Thoracic aorta (tissue), 2 donors: ENCODE measurements around the gene ZNF281. TPM values are rescaled to one million over a fixed set of nuclear protein-coding genes. Genes with fewer than 3 reads are reported as not detected.
"Not testable (repeated sequence)": the region's sequence is repeated elsewhere in the genome, so short reads cannot be mapped to it uniquely, and the experiment has no call there.

Experiments
- ATAC-seq: fragments of 150-250 bp; one replicate; pipeline ENCODE4 v1.8.0; 2017; ENCODE audit warnings: low read depth; ENCODE audit not compliant: insufficient number of reproducible peaks, low FRiP score
- DNase-seq: peaks from one replicate; pipeline ENCODE4 v3.0.0-alpha.2; 2020; ENCODE audit warnings: low spot score
- H3K27ac ChIP-seq, 2 donors: fragments of 200-600 bp; sonication (generic); 1 replicate in 1 of 2; 2 replicates in 1 of 2; pipeline ENCODE4 v1.5.1; 2016; ENCODE audit warnings: mild to moderate bottlenecking in 2 of 2, moderate library complexity in 2 of 2
- H3K27me3 ChIP-seq: fragments of 200-600 bp; sonication (generic); replicated peaks from 2 replicates; pipeline ENCODE4 v1.6.0; 2016; ENCODE audit warnings: mild to moderate bottlenecking; ENCODE audit not compliant: insufficient read depth
- H3K36me3 ChIP-seq: fragments of 200-600 bp; sonication (generic); one replicate; pipeline ENCODE4 v1.5.1; 2016
- H3K4me1 ChIP-seq, 2 donors: fragments of 200-600 bp; sonication (generic); 1 replicate in 1 of 2; 2 replicates in 1 of 2; pipeline versions ENCODE4 v1.5.1 to v1.6.0; 2016; ENCODE audit warnings: low read depth in 2 of 2, mild to moderate bottlenecking in 1 of 2; ENCODE audit not compliant: control insufficient read depth in 1 of 2
- H3K4me3 ChIP-seq: fragments of 200-600 bp; sonication (generic); 2 replicates; pipeline ENCODE4 v1.5.1; 2016; ENCODE audit warnings: mild to moderate bottlenecking
- H3K9me3 ChIP-seq: fragments of 200-600 bp; sonication (generic); 2 replicates; pipeline ENCODE4 v1.5.1; 2016
- total RNA-seq, 2 donors: library from RNA; depleted of rRNA; stranded (reverse); fragments of >200 nt; gene quantifications; one replicate each; pipeline versions ENCODE4 v1.1.0 to v1.2.3, GENCODE V29; 2016
- TF ChIP-seq, protein P1 (sequence below): fragments of 200-600 bp; sonication (generic); IDR thresholded peaks from one replicate; pipeline ENCODE4 v1.5.1; 2019; ENCODE audit warnings: antibody characterized with exemption

The ZNF281 gene
- total RNA-seq, 2 donors from 2014 or later = 6.5 to 15.7 TPM

DNA sequence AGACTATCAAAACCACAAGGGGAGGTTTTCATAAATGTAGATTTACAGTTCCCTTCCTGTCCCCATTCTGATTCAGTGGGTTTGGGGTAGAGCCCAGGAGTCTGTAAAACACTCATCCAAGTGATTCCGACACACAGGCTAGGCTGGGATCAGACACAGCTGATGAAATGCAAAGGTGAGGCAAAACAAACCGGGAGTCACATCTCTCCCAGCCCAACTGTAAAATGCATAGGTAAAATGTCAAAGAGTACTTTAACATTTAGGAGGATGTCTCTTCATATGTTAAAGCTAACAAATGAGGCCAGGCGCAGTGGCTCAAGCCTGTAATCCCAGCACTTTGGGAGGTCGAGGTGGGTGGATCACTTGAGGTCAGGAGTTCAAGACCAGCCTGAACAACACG is 45.0 kb downstream of the ZNF281 start:
- ATAC-seq (no peak), DNase-seq (no peak)
- TF ChIP-seq, protein P1, sequence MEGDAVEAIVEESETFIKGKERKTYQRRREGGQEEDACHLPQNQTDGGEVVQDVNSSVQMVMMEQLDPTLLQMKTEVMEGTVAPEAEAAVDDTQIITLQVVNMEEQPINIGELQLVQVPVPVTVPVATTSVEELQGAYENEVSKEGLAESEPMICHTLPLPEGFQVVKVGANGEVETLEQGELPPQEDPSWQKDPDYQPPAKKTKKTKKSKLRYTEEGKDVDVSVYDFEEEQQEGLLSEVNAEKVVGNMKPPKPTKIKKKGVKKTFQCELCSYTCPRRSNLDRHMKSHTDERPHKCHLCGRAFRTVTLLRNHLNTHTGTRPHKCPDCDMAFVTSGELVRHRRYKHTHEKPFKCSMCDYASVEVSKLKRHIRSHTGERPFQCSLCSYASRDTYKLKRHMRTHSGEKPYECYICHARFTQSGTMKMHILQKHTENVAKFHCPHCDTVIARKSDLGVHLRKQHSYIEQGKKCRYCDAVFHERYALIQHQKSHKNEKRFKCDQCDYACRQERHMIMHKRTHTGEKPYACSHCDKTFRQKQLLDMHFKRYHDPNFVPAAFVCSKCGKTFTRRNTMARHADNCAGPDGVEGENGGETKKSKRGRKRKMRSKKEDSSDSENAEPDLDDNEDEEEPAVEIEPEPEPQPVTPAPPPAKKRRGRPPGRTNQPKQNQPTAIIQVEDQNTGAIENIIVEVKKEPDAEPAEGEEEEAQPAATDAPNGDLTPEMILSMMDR = no peak
- H3K4me3 ChIP-seq = no peak overlapping the region
- no peaks in the 10 kb centered on the region for H3K27me3 ChIP-seq
- H3K36me3 ChIP-seq = no peaks in the 10 kb centered on the region
- H3K9me3 ChIP-seq = no peaks in the 10 kb centered on the region
- H3K4me1 ChIP-seq = no peaks in the 10 kb centered on the region
- H3K27ac ChIP-seq = no peak overlapping the region

DNA sequence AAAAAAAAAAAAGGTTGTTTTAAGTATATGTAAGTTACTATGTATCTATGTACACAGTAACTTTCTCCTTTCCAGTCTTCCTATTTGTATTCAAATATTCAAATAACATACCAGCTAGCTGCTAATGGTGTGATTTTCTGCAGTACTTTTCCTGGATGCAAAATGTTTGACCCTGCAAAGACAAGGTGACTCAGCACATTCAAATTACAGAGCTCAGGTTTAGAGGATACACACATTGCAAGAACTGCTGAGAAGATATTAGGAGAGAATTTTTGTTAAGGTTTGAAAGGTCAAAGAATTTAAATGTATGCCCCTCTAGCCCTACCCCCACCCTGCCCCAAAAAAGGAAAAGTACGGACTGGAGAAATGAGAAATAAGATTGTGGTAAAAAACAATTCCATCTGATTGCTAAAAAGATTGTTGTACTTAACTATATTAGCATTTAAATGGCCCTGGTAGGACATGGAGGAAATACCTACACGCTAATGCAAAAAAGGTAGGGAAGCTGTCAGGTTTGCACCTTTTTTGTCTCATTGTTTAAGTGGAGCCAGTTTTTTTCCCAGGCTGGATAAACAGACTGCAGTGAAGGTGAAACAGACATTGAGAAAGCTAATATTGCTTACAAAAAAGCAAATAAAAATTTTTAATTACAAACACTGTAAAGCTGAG is 45.6 kb downstream of the ZNF281 start:
- no peak overlapping the region for H3K27ac ChIP-seq
- no peaks in the 10 kb centered on the region for H3K4me1 ChIP-seq
- no peak overlapping the region for H3K4me3 ChIP-seq
- DNase-seq = no peak
- H3K27me3 ChIP-seq = no peaks in the 10 kb centered on the region
- TF ChIP-seq, protein P1 = no peak
- H3K9me3 ChIP-seq = no peaks in the 10 kb centered on the region
- H3K36me3 ChIP-seq = no peaks in the 10 kb centered on the region
- ATAC-seq = no peak

DNA sequence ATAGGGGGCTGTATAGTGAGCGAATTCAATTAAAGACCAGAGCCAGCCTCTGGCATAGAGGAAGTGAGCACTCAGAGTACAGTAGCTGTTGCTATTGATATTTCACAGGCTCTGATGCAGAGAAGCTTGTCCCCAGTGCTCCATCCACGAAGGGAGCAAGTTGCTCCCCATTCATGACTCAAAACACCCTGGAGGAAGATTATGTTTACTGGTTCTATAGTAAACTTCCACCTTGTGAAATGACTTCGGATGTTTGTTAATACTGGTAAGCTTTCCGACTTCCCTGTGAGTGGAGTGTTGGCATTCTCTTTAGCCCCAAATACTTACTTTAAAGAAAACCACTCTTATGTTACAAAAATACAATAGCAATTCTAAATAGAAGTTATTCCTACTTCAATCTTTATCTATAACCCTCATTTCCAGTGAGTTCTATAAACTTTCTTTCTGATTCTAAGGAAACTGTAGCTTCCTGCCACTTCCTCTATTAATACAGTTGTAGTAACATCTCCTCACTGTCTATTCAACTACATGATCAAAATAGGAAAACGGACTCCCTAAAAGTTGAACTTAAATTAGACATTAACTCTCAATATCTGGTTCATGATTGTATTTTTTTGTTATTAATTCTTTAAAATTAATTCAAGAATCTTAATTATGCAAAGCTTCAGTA is 46.4 kb downstream of the ZNF281 start:
- Histone ChIP-seq H3K4me1 (no peaks in the 10 kb centered on the region), H3K27ac (no peak overlapping the region), H3K4me3 (no peak overlapping the region), H3K9me3 (no peaks in the 10 kb centered on the region), H3K27me3 (no peaks in the 10 kb centered on the region), H3K36me3 (no peaks in the 10 kb centered on the region)
- ATAC-seq (no peak), DNase-seq (no peak)
- TF ChIP-seq, protein P1 = no peak

DNA sequence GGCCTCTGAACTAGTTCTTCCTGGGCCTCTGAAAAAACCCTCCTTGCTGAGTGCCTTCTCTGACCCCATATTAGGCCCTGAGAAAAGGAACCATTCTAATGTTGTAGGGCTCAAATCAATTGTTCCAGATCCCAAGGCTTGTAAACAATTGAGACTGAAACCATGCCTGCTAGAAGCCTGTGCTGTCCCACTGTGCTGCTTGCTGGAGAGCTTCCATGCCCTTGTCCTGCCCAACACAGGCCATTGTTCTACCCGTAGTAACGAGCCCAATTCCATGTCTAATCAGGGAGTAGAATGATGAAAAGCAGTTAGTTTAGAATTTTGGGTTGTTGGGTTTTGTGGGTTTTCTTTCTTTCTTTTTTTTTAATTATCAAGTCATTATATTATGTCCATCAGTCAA is 47.4 kb downstream of the ZNF281 start:
- DNase-seq = no peak

DNA sequence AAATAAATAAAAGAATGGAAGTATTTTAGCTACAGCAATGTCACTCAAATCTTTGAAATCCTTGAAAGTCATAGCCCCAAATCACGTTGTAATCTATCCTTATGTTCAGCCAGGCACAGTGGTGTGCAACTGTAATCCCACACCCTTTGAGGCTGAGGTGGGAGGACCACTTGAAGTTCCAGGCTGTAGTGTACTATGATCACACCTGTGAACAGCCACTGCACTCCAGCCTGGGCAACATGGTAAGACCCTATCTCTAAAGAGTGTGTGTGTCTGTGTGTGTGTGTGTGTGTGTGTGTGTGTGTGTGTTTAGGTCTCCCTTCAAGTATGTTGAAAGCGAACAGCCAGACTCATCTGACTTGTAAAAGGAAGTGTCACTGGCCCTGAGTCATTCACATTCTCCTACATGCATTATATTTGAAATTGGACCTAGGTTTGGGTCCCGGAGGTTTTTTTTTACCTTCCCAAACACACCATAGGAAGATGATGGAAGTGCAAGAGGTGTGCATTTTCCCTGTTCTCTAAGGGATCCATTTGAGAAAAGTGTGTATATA is 50.1 kb downstream of the ZNF281 start:
- no peaks in the 10 kb centered on the region for H3K27me3 ChIP-seq
- TF ChIP-seq, protein P1 = no peak
- no peaks in the 10 kb centered on the region for H3K9me3 ChIP-seq
- ATAC-seq (no peak), DNase-seq (no peak)
- no peaks in the 10 kb centered on the region for H3K36me3 ChIP-seq
- no peak overlapping the region for H3K27ac ChIP-seq
- H3K4me3 ChIP-seq = no peak overlapping the region
- H3K4me1 ChIP-seq = no peaks in the 10 kb centered on the region

More for the DNA sequence above, 47.4 kb downstream of the ZNF281 start:
- Histone ChIP-seq H3K4me1 (no peaks in the 10 kb centered on the region), H3K9me3 (no peaks in the 10 kb centered on the region), H3K27me3 (no peaks in the 10 kb centered on the region), H3K4me3 (no peak overlapping the region), H3K27ac (no peak overlapping the region), H3K36me3 (no peaks in the 10 kb centered on the region)
- TF ChIP-seq, protein P1 = no peak
- no peak for ATAC-seq

DNA sequence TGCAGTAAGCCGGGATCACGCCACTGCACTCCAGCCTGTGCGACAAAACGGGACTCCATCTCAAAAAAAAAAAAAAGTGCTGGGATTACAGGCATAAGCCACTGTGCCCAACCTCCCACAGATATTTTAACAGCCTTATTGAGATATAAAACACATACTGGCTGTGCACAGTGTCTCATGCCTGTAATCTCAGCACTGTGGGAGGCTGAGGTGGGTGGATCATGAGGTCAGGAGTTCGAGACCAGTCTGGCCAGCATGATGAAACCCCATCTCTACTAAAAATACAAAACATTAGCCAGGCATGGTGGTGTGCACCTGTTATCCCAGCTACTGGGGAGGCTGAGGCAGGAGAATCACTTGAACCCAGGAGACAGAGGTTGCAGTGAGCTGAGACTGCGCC is 51.9 kb downstream of the ZNF281 start:
- ATAC-seq, H3K36me3 ChIP-seq, H3K27me3 ChIP-seq, H3K9me3 ChIP-seq, H3K27ac ChIP-seq, DNase-seq, H3K4me3 ChIP-seq, H3K4me1 ChIP-seq: not testable (repeated sequence)
